ENCODE measurements around the gene TSHZ2.

DNA sequence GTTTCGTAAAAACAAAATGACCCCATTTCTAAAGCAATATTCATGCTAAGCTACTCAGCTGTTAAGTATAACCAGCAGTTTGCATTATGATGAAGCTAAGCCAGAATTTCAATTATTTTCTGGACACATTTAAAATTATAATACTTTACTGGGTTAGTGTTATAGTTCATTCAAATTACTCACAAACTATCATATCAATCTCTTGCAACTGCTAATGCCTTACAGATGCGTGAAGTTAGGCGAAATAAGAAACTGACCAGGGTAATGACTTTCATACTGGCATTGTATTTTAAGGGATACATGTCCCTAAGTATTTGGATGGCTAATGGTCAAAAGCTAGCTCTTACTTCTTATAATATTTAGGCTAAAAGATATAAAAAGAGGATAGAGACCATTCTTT lies 249.6 kb downstream of the TSHZ2 start:
- TF ChIP-seq RAD21 (conservative IDR thresholded peaks at IDR 0.05): no peak
- TF ChIP-seq POLR2AphosphoS5 (IDR thresholded peaks at IDR 0.05): no peak
- TF ChIP-seq, protein P1, sequence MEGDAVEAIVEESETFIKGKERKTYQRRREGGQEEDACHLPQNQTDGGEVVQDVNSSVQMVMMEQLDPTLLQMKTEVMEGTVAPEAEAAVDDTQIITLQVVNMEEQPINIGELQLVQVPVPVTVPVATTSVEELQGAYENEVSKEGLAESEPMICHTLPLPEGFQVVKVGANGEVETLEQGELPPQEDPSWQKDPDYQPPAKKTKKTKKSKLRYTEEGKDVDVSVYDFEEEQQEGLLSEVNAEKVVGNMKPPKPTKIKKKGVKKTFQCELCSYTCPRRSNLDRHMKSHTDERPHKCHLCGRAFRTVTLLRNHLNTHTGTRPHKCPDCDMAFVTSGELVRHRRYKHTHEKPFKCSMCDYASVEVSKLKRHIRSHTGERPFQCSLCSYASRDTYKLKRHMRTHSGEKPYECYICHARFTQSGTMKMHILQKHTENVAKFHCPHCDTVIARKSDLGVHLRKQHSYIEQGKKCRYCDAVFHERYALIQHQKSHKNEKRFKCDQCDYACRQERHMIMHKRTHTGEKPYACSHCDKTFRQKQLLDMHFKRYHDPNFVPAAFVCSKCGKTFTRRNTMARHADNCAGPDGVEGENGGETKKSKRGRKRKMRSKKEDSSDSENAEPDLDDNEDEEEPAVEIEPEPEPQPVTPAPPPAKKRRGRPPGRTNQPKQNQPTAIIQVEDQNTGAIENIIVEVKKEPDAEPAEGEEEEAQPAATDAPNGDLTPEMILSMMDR (IDR thresholded peaks at IDR 0.05; ENCODE audit: poor library complexity, severe bottlenecking): no peak
- TF ChIP-seq, protein P2, sequence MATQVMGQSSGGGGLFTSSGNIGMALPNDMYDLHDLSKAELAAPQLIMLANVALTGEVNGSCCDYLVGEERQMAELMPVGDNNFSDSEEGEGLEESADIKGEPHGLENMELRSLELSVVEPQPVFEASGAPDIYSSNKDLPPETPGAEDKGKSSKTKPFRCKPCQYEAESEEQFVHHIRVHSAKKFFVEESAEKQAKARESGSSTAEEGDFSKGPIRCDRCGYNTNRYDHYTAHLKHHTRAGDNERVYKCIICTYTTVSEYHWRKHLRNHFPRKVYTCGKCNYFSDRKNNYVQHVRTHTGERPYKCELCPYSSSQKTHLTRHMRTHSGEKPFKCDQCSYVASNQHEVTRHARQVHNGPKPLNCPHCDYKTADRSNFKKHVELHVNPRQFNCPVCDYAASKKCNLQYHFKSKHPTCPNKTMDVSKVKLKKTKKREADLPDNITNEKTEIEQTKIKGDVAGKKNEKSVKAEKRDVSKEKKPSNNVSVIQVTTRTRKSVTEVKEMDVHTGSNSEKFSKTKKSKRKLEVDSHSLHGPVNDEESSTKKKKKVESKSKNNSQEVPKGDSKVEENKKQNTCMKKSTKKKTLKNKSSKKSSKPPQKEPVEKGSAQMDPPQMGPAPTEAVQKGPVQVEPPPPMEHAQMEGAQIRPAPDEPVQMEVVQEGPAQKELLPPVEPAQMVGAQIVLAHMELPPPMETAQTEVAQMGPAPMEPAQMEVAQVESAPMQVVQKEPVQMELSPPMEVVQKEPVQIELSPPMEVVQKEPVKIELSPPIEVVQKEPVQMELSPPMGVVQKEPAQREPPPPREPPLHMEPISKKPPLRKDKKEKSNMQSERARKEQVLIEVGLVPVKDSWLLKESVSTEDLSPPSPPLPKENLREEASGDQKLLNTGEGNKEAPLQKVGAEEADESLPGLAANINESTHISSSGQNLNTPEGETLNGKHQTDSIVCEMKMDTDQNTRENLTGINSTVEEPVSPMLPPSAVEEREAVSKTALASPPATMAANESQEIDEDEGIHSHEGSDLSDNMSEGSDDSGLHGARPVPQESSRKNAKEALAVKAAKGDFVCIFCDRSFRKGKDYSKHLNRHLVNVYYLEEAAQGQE (IDR thresholded peaks at IDR 0.05; ENCODE audit: borderline replicate concordance): no peak
- no peak for TF ChIP-seq EZH2 (IDR thresholded peaks at IDR 0.05; ENCODE audit: borderline replicate concordance, insufficient read depth, low read length, poor library complexity, severe bottlenecking)
- TF ChIP-seq TAF1 (IDR thresholded peaks at IDR 0.05; ENCODE audit: low read depth): no peak
- no peak for TF ChIP-seq SMC3 (conservative IDR thresholded peaks at IDR 0.05; ENCODE audit: poor library complexity)
